ENCODE measurements around the gene TRAPPC10.

TRAPPC10 gene

DNA sequence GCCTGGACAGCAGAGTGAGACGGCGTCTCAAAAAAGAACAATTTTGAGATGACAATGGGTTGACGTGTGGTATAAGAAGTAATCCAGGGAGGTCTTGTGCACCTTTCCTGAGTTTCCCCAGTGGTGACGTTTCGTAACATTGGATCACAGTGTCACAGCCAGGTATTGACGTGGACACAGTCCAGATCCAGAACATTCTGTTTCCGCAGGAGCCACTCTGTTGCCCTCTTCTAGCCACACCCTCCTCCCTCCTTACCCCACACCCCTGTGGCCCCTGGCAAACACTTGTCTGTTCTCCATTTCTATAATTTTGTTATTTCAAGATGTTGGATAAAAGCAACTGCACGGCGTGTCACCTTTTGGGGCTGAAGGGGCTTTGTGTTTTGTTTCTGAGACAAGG lies 6.5 kb upstream of the TRAPPC10 start:
- no peaks in the 10 kb centered on the region for H3K36me3 ChIP-seq (ENCODE audit: insufficient read depth)
- H2AFZ ChIP-seq (ENCODE audit: low read depth) = no peak overlapping the region
- H3K4me3 ChIP-seq (IDR thresholded peaks at IDR 0.05; ENCODE audit: insufficient read depth, low read depth, low read length) = no peak overlapping the region
- H3K4me2 ChIP-seq = no peak overlapping the region
- no peaks in the 10 kb centered on the region for H3K27me3 ChIP-seq (ENCODE audit: insufficient read depth, low read depth)
- no peak overlapping the region for H3K9ac ChIP-seq
- no peak overlapping the region for H3K27ac ChIP-seq
- TF ChIP-seq, protein P1, sequence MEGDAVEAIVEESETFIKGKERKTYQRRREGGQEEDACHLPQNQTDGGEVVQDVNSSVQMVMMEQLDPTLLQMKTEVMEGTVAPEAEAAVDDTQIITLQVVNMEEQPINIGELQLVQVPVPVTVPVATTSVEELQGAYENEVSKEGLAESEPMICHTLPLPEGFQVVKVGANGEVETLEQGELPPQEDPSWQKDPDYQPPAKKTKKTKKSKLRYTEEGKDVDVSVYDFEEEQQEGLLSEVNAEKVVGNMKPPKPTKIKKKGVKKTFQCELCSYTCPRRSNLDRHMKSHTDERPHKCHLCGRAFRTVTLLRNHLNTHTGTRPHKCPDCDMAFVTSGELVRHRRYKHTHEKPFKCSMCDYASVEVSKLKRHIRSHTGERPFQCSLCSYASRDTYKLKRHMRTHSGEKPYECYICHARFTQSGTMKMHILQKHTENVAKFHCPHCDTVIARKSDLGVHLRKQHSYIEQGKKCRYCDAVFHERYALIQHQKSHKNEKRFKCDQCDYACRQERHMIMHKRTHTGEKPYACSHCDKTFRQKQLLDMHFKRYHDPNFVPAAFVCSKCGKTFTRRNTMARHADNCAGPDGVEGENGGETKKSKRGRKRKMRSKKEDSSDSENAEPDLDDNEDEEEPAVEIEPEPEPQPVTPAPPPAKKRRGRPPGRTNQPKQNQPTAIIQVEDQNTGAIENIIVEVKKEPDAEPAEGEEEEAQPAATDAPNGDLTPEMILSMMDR (conservative IDR thresholded peaks at IDR 0.05; ENCODE audit: low read depth, low read length) = no peak
- H4K20me1 ChIP-seq (ENCODE audit: insufficient read depth) = no peaks in the 10 kb centered on the region
- H3K79me2 ChIP-seq (ENCODE audit: insufficient read depth, low read depth) = peaks cover 1% of the 10 kb centered on the region; the same call in 1 of the 2 replicates
- H3K4me1 ChIP-seq (ENCODE audit: low read depth, poor library complexity, severe bottlenecking) = no peaks in the 10 kb centered on the region

DNA sequence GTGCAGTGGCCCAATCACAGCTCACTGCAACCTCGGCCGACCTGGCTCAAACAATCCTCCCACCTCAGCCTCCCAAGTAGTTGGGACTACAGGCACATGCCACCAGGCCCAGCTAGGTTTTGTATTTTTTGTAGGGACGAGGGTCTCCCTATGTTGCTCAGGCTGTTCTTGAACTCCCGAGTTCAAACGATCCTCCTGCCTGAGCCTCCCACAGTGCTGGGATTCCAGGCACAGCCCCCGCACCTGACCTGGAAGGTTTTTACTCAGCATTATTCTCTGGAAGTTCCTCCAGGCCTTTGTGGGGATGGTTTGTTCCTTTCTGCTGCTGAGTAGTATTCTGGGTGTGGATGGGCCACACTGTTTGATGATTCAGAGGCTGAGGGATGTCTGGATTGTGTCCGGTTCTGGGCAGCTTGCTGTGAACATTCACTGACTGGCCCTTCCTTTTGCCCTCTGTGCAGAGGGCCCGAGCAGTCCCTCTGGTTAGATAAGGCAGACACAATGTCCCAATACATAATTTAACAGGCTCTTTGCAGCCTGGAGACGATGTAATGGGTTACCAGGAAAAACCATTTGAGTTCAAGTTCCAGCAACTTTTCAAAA lies 6.0 kb upstream of the TRAPPC10 start:
- H3K9ac ChIP-seq = no peak overlapping the region
- H3K4me1 ChIP-seq (ENCODE audit: low read depth, poor library complexity, severe bottlenecking) = peaks cover 5% of the 10 kb centered on the region
- H3K27me3 ChIP-seq (ENCODE audit: insufficient read depth, low read depth) = no peaks in the 10 kb centered on the region
- H3K79me2 ChIP-seq (ENCODE audit: insufficient read depth, low read depth) = peaks cover 7% of the 10 kb centered on the region; the same call in 1 of the 2 replicates
- no peak overlapping the region for H3K4me3 ChIP-seq (IDR thresholded peaks at IDR 0.05; ENCODE audit: insufficient read depth, low read depth, low read length)
- TF ChIP-seq, protein P1 (conservative IDR thresholded peaks at IDR 0.05; ENCODE audit: low read depth, low read length) = no peak
- no peak overlapping the region for H3K27ac ChIP-seq
- H3K36me3 ChIP-seq (ENCODE audit: insufficient read depth) = no peaks in the 10 kb centered on the region
- H3K4me2 ChIP-seq = no peak overlapping the region
- H2AFZ ChIP-seq (ENCODE audit: low read depth) = no peak overlapping the region
- no peaks in the 10 kb centered on the region for H4K20me1 ChIP-seq (ENCODE audit: insufficient read depth)

DNA sequence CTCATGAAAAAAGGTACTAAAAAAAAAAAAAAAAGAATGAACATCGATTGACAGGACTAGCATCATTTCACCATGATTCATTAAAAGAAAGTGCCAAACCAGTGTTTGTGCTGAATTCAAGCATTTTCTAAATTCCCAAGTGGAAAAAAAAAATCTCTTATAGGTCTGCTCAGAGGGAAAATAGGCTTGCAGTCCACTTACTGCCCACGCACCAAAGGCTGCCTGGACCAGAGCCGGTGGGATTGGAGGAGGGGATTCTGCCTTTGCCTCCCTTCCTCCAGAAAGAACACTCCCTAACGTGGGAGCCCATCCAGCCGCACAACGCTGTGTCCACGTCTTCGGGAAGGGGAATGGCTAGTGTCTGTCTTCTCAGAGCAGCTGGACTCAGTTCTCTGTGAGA lies 5.5 kb upstream of the TRAPPC10 start:
- H3K27me3 ChIP-seq (ENCODE audit: insufficient read depth, low read depth) = no peaks in the 10 kb centered on the region
- H3K4me2 ChIP-seq = no peak overlapping the region
- TF ChIP-seq, protein P1 (conservative IDR thresholded peaks at IDR 0.05; ENCODE audit: low read depth, low read length) = no peak
- H3K36me3 ChIP-seq (ENCODE audit: insufficient read depth) = no peaks in the 10 kb centered on the region
- no peaks in the 10 kb centered on the region for H4K20me1 ChIP-seq (ENCODE audit: insufficient read depth)
- no peak overlapping the region for H2AFZ ChIP-seq (ENCODE audit: low read depth)
- H3K4me3 ChIP-seq (IDR thresholded peaks at IDR 0.05; ENCODE audit: insufficient read depth, low read depth, low read length) = no peak overlapping the region
- no peak overlapping the region for H3K9ac ChIP-seq
- H3K4me1 ChIP-seq (ENCODE audit: low read depth, poor library complexity, severe bottlenecking) = peaks cover 8% of the 10 kb centered on the region
- no peak overlapping the region for H3K27ac ChIP-seq
- H3K79me2 ChIP-seq (ENCODE audit: insufficient read depth, low read depth) = peaks cover 11% of the 10 kb centered on the region; the same call in 1 of the 2 replicates

DNA sequence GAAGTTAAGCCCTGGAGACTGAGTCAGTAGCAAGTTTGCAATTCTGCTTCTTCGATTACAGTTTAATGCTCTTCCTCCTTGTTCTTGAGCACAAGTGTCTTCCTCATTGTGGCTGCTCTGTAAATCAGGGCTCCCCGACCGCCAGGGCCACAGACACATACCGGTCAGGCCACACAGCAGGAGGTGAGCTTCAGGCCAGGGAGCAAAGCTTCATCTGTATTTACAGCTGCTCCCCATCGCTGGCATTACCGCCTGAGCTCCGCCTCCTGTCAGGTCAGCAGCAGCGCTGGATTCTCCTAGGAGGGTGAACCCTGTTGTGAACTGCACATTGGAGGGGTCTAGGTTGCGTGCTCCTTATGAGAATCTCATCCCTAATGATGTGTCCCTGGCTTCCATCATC lies 1.7 kb upstream of the TRAPPC10 start:
- Histone ChIP-seq H3K9ac (no peak overlapping the region), H3K4me2 (no peak overlapping the region)
- TF ChIP-seq, protein P1 (conservative IDR thresholded peaks at IDR 0.05; ENCODE audit: low read depth, low read length) = no peak

More for the DNA sequence above, 1.7 kb upstream of the TRAPPC10 start:
- Histone ChIP-seq H2AFZ (ENCODE audit: low read depth) (no peak overlapping the region), H3K79me2 (ENCODE audit: insufficient read depth, low read depth) (peaks cover 38% of the 10 kb centered on the region), H3K27me3 (ENCODE audit: insufficient read depth, low read depth) (no peaks in the 10 kb centered on the region), H3K4me3 (IDR thresholded peaks at IDR 0.05; ENCODE audit: insufficient read depth, low read depth, low read length) (no peak overlapping the region), H3K4me1 (ENCODE audit: low read depth, poor library complexity, severe bottlenecking) (peaks cover 31% of the 10 kb centered on the region), H3K36me3 (ENCODE audit: insufficient read depth) (no peaks in the 10 kb centered on the region), H3K27ac (no peak overlapping the region), H4K20me1 (ENCODE audit: insufficient read depth) (peaks cover 21% of the 10 kb centered on the region)
